SK-N-SH (cell line): Measurements from ENCODE around the gene ATM. TPM values are rescaled to one million over a fixed set of nuclear protein-coding genes. Genes with fewer than 3 reads are reported as not detected.

Experiments
- CTCF ChIA-PET: fragments of 300-600, 350-600 bp; formaldehyde crosslinking; extraction: SDS; loops from one replicate; lab custom pipeline; 2021; lab: Yijun Ruan, JAX
- POLR2A ChIA-PET: fragments of 350-600 bp; sonication (Branson Sonifier 250); formaldehyde crosslinking; extraction: SDS; loops from one replicate; lab custom pipeline; 2020; ENCODE audit warnings: antibody characterized with exemption, inconsistent platforms; lab: Yijun Ruan, JAX
- DNase-seq: peaks from one replicate; pipeline ENCODE4 v3.0.0; 2012
- H2AFZ ChIP-seq: fragments of 200-600 bp; sonication (generic); 2 replicates; pipeline ENCODE4 v1.8.1; 2016; ENCODE audit warnings: antibody characterized with exemption, mild to moderate bottlenecking, low read depth
- H3F3A ChIP-seq: fragments of 200-600 bp; sonication (generic); replicated peaks from 2 replicates; pipeline ENCODE3; 2016; ENCODE audit warnings: antibody characterized with exemption, mild to moderate bottlenecking; ENCODE audit not compliant: insufficient read depth
- H3K27ac ChIP-seq, 2 experiments: fragments of 200-500 bp in 1 of 2; fragments of 200-600 bp in 1 of 2; sonication (Bioruptor generic) in 1 of 2; sonication (generic), shearing (Covaris generic) in 1 of 2; 2 replicates each; pipeline versions ENCODE4 v1.5.1 to v1.6.1; 2014 to 2016; ENCODE audit warnings: low read depth in 2 of 2, inconsistent platforms in 1 of 2, low read length in 1 of 2, mild to moderate bottlenecking in 1 of 2, mixed read lengths in 1 of 2
- H3K27me3 ChIP-seq: fragments of 200-600 bp; sonication (generic), shearing (Covaris generic); 2 replicates; pipeline ENCODE4 v1.6.1; 2016; ENCODE audit warnings: mixed run types; ENCODE audit not compliant: insufficient read depth
- H3K36me3 ChIP-seq, 2 experiments: fragments of 200-500 bp in 1 of 2; fragments of 200-600 bp in 1 of 2; sonication (Bioruptor generic) in 1 of 2; sonication (generic) in 1 of 2; replicated peaks in 1 of 2; 2 replicates each; pipeline versions ENCODE3 to v1.5.1; 2014 to 2016; ENCODE audit warnings: low read length in 1 of 2, mild to moderate bottlenecking in 1 of 2; ENCODE audit not compliant: insufficient read depth in 2 of 2, control insufficient read depth in 1 of 2
- H3K4me1 ChIP-seq, 2 experiments: fragments of 200-500 bp in 1 of 2; fragments of 200-600 bp in 1 of 2; sonication (Bioruptor generic) in 1 of 2; sonication (generic), shearing (Covaris generic) in 1 of 2; 2 replicates each; pipeline versions ENCODE4 v1.5.1 to v1.6.1; 2014 to 2016; ENCODE audit warnings: low read depth in 1 of 2, low read length in 1 of 2, mixed run types in 1 of 2; ENCODE audit not compliant: insufficient read depth in 2 of 2, control insufficient read depth in 1 of 2
- H3K4me2 ChIP-seq: fragments of 200-600 bp; sonication (generic), shearing (Covaris generic); 2 replicates; pipeline ENCODE4 v1.6.1; 2017; ENCODE audit warnings: mixed run types
- H3K4me3 ChIP-seq, 2 experiments: fragments of 200-500 bp in 1 of 2; fragments of 200-600 bp in 1 of 2; sonication (Bioruptor generic) in 1 of 2; sonication (generic), shearing (Covaris generic) in 1 of 2; 2 replicates each; pipeline versions ENCODE4 v1.5.1 to v1.8.1; 2014 to 2016; ENCODE audit warnings: low read depth in 2 of 2, inconsistent platforms in 1 of 2, low read length in 1 of 2, mild to moderate bottlenecking in 1 of 2, mixed read lengths in 1 of 2, moderate library complexity in 1 of 2
- H3K79me2 ChIP-seq: fragments of 200-600 bp; sonication (generic); 2 replicates; pipeline ENCODE4 v1.8.1; 2017; ENCODE audit warnings: mild to moderate bottlenecking; ENCODE audit not compliant: insufficient read depth
- H3K9ac ChIP-seq: fragments of 200-600 bp; sonication (generic); 2 replicates; pipeline ENCODE4 v1.6.1; 2017; ENCODE audit warnings: mixed run types
- H3K9me2 ChIP-seq: fragments of 200-600 bp; sonication (generic); 2 replicates; pipeline ENCODE4 v1.6.1; 2017; ENCODE audit warnings: mixed run types
- H3K9me3 ChIP-seq: fragments of 200-600 bp; sonication (generic); 2 replicates; pipeline ENCODE4 v1.6.1; 2017; ENCODE audit warnings: mixed run types, mild to moderate bottlenecking, moderate library complexity
- H4K20me1 ChIP-seq: fragments of 200-600 bp; sonication (generic); 2 replicates; pipeline ENCODE4 v1.6.1; 2017; ENCODE audit warnings: mild to moderate bottlenecking, mixed run types; ENCODE audit not compliant: insufficient read depth
- EP300 ChIP-seq, 2 experiments: IDR thresholded peaks; 2 replicates each; pipeline versions ENCODE4 v1.4.0 to v1.6.1; 2012; ENCODE audit warnings: borderline replicate concordance in 1 of 2, low read depth in 1 of 2, low read length in 1 of 2
- FOXJ3 ChIP-seq: sonication (generic); formaldehyde crosslinking; IDR thresholded peaks from 2 replicates; pipeline ENCODE4 v1.5.1; 2020; ENCODE audit warnings: mild to moderate bottlenecking, missing genetic modification reagents
- FOXM1 ChIP-seq: IDR thresholded peaks from 2 replicates; pipeline ENCODE4 v1.4.0; 2012; ENCODE audit warnings: low read depth, mild to moderate bottlenecking
- GATA2 ChIP-seq: sonication (generic); formaldehyde crosslinking; IDR thresholded peaks from 2 replicates; pipeline ENCODE4 v1.5.0; 2020; ENCODE audit warnings: mild to moderate bottlenecking, missing genetic modification reagents
- MEF2A ChIP-seq: IDR thresholded peaks from 2 replicates; pipeline ENCODE4 v1.4.0; 2012; ENCODE audit warnings: low read depth, borderline replicate concordance
- MXI1 ChIP-seq: IDR thresholded peaks from 2 replicates; pipeline ENCODE4 v1.6.1; 2012; ENCODE audit warnings: mild to moderate bottlenecking, low read depth, low read length, improper control_type of control experiment
- NFIC ChIP-seq: IDR thresholded peaks from 2 replicates; pipeline ENCODE4 v1.4.0; 2012; ENCODE audit warnings: borderline replicate concordance
- POLR2AphosphoS5 ChIP-seq: IDR thresholded peaks from 2 replicates; pipeline ENCODE4 v1.6.1; 2012; ENCODE audit warnings: low read depth, low read length
- RCOR1 ChIP-seq: fragments of 150-350 bp; IDR thresholded peaks from 2 replicates; pipeline ENCODE4 v1.6.1; 2017; ENCODE audit warnings: antibody characterized with exemption, low read length
- RXRA ChIP-seq: IDR thresholded peaks from 2 replicates; pipeline ENCODE4 v1.4.0; 2012; ENCODE audit warnings: low read depth, mild to moderate bottlenecking, borderline replicate concordance
- SMC3 ChIP-seq: IDR thresholded peaks from 2 replicates; pipeline ENCODE4 v1.6.1; 2012; ENCODE audit warnings: low read depth, low read length, improper control_type of control experiment
- TCF12 ChIP-seq: IDR thresholded peaks from 2 replicates; pipeline ENCODE4 v1.4.0; 2012
- YY1 ChIP-seq: IDR thresholded peaks from 2 replicates; pipeline ENCODE4 v1.4.0; 2012; ENCODE audit warnings: low read depth, mild to moderate bottlenecking
- WGBS: methylation state at CpG from one replicate; pipeline ENCODE4 v1.1.6; 2017; ENCODE audit warnings: low lambda C conversion rate; 5-methylcytosine and 5-hydroxymethylcytosine counted together
- polyA plus RNA-seq, 3 experiments: library from polyadenylated mRNA; depleted of rRNA; stranded (reverse); fragments of >200 nt; gene quantifications; 2 replicates each; pipeline ENCODE4 v1.2.3, GENCODE V29; 2012
- TF ChIP-seq, protein P1 (sequence below): IDR thresholded peaks from 2 replicates; pipeline ENCODE4; 2012
- TF ChIP-seq, protein P2 (sequence below): fragments of 150-350 bp; IDR thresholded peaks from 2 replicates; pipeline ENCODE4 v1.6.1; 2016; ENCODE audit warnings: mild to moderate bottlenecking, low read depth, low read length
- TF ChIP-seq, protein P3 (sequence below): IDR thresholded peaks from 2 replicates; pipeline ENCODE4 v1.4.0; 2012; ENCODE audit warnings: low read depth
- TF ChIP-seq, protein P4 (sequence below): IDR thresholded peaks from 2 replicates; pipeline ENCODE4 v1.4.0; 2012; ENCODE audit warnings: low read depth, borderline replicate concordance
- TF ChIP-seq, protein P5 (sequence below): IDR thresholded peaks from 2 replicates; pipeline ENCODE4 v1.6.1; 2012; ENCODE audit warnings: mild to moderate bottlenecking, low read depth, low read length, moderate library complexity

ATM gene
- polyA plus RNA-seq, 1 of the 3 experiments (the other 2 are of a cell fraction): 14.1 TPM

DNA sequence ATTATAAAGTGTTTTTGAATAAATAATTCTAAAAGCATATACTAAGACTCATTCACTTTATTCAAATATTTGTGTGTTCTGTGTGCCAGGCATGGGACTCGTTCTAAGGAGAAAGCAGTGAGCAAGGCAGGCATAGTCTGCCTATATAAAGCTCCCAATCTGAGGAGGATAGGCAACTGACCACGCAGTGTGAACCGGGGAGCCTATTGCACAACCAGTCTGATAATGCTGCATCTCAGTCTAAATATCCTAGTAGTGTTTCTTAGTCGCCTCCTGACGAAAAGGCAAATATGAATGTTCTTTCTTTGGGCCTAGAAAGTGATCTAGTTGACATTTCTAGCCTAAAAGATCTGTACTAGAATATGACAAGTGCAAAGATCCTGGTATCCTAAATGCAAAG is 146.2 kb downstream of the ATM start:
- Histone ChIP-seq H3K27ac (no peak overlapping the region), H3K4me1 (no peaks in the 10 kb centered on the region; a peak in 1 of 4 replicates), H3K27me3 (no peaks in the 10 kb centered on the region), H3K9me3 (no peaks in the 10 kb centered on the region), H3K36me3 (peaks cover 13 to 14% of the 10 kb centered on the region in 2 experiments), H3K79me2 (no peaks in the 10 kb centered on the region), H3K4me3 (no peak overlapping the region), H3K4me2 (no peak overlapping the region), H3F3A (no peaks in the 10 kb centered on the region), H2AFZ (no peak overlapping the region), H4K20me1 (no peaks in the 10 kb centered on the region), H3K9ac (no peak overlapping the region), H3K9me2 (no peaks in the 10 kb centered on the region)
- CTCF ChIA-PET: no interaction called here
- DNase-seq: no peak
- POLR2A ChIA-PET: no interaction called here
- WGBS: 87% methylated on average over 5 of the region's 5 CpGs
- TF ChIP-seq, protein P1, sequence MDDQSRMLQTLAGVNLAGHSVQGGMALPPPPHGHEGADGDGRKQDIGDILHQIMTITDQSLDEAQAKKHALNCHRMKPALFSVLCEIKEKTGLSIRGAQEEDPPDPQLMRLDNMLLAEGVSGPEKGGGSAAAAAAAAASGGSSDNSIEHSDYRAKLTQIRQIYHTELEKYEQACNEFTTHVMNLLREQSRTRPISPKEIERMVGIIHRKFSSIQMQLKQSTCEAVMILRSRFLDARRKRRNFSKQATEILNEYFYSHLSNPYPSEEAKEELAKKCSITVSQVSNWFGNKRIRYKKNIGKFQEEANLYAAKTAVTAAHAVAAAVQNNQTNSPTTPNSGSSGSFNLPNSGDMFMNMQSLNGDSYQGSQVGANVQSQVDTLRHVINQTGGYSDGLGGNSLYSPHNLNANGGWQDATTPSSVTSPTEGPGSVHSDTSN: no peak
- TF ChIP-seq NFIC (no peak), MEF2A (no peak), POLR2AphosphoS5 (no peak), YY1 (no peak), SMC3 (no peak), FOXM1 (no peak), TCF12 (no peak), GATA2 (no peak), RCOR1 (no peak), MXI1 (no peak), FOXJ3 (CRISPR knock-in tag) (no peak), RXRA (no peak), EP300 (IDR thresholded peaks at IDR 0.05; ENCODE audit: borderline replicate concordance in 1 of 2, low read depth in 1 of 2, low read length in 1 of 2) (no peak)
- TF ChIP-seq, protein P2, sequence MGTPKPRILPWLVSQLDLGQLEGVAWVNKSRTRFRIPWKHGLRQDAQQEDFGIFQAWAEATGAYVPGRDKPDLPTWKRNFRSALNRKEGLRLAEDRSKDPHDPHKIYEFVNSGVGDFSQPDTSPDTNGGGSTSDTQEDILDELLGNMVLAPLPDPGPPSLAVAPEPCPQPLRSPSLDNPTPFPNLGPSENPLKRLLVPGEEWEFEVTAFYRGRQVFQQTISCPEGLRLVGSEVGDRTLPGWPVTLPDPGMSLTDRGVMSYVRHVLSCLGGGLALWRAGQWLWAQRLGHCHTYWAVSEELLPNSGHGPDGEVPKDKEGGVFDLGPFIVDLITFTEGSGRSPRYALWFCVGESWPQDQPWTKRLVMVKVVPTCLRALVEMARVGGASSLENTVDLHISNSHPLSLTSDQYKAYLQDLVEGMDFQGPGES: no peak
- TF ChIP-seq, protein P3, sequence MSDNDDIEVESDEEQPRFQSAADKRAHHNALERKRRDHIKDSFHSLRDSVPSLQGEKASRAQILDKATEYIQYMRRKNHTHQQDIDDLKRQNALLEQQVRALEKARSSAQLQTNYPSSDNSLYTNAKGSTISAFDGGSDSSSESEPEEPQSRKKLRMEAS: no peak
- TF ChIP-seq, protein P4, sequence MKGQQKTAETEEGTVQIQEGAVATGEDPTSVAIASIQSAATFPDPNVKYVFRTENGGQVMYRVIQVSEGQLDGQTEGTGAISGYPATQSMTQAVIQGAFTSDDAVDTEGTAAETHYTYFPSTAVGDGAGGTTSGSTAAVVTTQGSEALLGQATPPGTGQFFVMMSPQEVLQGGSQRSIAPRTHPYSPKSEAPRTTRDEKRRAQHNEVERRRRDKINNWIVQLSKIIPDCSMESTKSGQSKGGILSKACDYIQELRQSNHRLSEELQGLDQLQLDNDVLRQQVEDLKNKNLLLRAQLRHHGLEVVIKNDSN: no peak
- TF ChIP-seq, protein P5, sequence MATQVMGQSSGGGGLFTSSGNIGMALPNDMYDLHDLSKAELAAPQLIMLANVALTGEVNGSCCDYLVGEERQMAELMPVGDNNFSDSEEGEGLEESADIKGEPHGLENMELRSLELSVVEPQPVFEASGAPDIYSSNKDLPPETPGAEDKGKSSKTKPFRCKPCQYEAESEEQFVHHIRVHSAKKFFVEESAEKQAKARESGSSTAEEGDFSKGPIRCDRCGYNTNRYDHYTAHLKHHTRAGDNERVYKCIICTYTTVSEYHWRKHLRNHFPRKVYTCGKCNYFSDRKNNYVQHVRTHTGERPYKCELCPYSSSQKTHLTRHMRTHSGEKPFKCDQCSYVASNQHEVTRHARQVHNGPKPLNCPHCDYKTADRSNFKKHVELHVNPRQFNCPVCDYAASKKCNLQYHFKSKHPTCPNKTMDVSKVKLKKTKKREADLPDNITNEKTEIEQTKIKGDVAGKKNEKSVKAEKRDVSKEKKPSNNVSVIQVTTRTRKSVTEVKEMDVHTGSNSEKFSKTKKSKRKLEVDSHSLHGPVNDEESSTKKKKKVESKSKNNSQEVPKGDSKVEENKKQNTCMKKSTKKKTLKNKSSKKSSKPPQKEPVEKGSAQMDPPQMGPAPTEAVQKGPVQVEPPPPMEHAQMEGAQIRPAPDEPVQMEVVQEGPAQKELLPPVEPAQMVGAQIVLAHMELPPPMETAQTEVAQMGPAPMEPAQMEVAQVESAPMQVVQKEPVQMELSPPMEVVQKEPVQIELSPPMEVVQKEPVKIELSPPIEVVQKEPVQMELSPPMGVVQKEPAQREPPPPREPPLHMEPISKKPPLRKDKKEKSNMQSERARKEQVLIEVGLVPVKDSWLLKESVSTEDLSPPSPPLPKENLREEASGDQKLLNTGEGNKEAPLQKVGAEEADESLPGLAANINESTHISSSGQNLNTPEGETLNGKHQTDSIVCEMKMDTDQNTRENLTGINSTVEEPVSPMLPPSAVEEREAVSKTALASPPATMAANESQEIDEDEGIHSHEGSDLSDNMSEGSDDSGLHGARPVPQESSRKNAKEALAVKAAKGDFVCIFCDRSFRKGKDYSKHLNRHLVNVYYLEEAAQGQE: no peak
